HUDEP-2 (cell line): ENCODE measurements around the gene RNF213.

Experiments
- DNase-seq, 76 experiments: peaks; one replicate each; lab custom pipeline; 2025; ENCODE audit not compliant: unreplicated experiment in 76 of 76; lab: John Stamatoyannopoulos, UW

The RNF213 gene

GRCh38 chr17:80425835-80426426 lies 165.3 kb downstream of the RNF213 start:
- no peak for DNase-seq

DNA sequence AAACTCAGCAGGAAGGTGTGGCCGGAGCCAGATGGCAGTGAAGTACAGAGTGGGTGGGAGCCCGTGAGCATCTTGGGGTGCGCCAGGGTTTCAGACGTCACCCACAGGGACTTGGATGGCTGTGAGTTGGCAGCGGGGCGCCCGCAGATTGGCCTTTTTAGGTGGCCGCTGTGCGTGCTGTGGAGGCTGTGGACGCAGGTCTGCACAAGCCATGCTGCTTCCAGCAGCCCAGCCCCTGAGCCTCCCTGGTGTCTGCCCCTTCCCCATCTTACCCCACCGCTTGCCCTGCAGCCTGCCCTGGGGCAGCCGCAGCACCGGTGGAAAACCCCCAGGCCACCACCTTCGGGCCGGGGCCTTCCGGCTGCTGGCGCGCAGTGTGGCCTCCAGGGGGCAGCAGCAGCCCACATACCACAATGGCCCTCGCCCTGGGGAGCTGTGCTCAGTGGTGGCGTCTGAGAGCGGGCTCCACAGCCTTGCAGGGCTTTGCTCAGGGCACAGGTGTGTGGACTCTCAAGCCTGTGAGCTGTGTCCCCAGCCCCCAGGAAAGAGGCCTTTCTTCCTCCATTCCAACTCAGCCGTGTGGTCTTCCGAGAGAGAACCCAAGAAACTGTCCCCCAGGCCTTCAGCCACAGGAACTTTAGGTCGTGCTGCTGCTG lies 166.1 kb downstream of the RNF213 start:
- DNase-seq, result peak in 64 of 76 experiments; percentile 6 to 81 (median 51)

DNA sequence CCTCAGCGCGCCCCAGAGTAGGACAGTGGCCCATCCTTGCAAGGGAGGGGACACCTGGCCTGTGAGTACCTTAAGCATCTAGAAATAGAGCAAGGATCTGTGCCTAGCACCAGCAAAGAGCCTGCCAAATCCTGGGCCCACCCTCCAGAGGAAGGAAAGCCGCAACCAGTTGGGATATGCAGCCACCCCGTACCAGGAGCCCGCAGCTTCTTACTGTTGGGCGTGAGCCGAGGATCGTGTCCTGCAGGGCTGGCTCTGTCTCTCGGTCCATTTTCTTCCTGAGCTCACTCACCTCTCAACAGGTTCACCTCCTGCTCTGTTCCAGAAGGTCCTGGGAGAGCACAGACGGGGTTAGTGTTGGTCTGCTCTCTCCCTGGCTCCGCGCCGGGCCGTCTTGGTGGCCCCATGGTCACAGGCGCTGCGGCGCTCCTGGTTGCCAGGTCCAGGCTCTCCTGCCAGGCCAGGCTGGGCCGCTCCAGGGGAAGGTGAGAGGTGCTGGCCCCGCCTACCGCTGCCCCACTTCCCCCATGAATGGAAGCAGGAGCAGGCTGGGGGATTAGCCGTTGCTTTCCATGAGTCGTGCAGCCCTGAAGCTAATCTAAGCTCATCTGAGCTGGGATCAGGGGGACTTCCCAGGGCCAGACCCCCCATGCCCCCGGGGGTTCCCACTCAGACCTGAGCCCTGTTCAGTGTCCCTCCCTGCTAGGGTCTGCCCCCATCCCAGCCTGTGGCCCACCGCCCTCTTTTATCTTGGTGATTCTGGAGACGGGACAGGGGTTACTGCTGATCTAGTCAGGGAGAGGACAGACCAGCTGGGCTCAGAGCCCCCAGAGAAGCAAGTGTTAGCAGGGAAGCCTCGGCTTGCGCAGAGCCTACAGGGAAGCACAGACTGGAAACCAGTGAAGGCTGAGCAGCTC lies 167.0 kb downstream of the RNF213 start:
- no peak for DNase-seq

DNA sequence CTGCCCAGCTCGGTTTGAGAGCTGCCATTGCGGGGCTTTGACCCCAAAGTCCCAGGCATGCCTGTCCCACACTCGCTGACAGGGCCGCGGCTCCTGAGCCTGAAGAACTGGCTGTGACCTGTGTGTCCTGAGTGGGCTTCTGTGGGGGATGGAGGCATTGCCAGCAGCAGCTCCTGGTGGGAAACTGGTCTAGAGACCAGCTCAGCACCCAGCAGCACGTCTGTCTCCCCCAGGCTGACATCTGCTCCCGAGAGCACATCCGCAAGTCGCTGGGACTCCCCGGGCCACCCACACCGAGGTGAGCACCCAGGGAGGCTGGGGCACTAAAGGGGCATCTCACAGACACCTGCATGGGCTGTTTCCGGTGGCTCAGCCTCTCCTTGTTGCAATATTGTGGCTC lies 167.7 kb downstream of the RNF213 start:
- DNase-seq, result no peak

DNA sequence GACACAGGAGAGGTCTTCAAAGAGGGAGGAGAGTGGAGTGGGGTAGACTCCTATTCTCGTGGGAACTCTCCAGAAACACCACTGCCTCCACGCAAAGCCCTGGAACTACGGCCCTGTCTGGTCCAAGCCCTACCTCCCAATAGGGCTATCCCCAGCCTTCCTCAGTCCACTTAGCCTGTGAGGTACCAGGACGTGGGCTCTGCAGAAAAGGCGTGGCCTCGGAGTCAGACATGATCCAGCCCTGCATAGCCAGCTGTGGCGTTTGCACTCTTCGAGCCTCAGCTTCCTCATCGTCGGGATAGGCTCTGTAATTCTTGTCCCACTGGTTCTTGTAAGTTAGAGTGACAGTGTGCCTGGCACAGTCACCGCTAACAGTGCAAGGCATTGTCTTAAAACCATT lies 168.1 kb downstream of the RNF213 start:
- no peak for DNase-seq

- no peak for DNase-seq
These were observed 169.0 kb downstream of the RNF213 start for GRCh38 chr17:80429356-80430275.

DNA sequence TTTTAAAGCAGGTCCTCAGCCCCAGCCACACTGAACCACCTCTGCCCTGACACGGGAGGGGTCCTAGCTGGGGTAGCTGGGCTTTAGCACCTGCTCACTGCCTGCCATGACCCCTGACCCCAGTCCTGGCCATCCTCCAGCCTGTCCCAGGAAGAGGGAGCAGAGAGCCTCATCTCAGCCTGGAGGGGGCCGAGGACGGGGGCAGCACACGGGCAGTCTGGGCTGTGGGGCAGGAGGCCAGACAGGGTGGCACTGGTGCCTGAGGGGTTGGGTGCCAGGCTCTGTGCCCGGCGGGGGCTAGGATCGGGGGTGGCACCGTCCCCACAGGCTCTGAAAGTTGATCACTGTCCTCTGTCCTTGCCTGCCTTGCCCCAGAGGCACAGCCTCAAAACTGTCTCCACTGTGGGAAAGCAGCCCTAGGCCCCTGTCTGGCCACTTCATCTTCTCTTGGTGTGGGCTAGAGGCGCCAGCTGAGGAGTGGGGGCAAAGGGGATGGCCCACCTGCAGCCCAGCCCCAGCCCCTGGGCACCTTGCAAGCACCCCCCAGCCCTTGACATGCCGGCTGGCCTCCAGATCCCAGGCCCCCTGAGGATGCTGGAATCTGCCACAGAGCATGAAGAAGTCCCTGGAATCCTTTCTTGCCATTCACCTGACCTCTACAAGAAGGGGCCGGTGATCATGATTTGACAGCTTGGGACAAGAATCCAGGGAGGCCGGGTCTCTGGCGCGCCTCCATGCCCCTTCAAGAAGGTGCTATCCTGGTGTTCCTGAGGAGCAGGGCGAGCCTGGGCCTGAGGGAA lies 170.0 kb downstream of the RNF213 start:
- DNase-seq, result no peak

DNA sequence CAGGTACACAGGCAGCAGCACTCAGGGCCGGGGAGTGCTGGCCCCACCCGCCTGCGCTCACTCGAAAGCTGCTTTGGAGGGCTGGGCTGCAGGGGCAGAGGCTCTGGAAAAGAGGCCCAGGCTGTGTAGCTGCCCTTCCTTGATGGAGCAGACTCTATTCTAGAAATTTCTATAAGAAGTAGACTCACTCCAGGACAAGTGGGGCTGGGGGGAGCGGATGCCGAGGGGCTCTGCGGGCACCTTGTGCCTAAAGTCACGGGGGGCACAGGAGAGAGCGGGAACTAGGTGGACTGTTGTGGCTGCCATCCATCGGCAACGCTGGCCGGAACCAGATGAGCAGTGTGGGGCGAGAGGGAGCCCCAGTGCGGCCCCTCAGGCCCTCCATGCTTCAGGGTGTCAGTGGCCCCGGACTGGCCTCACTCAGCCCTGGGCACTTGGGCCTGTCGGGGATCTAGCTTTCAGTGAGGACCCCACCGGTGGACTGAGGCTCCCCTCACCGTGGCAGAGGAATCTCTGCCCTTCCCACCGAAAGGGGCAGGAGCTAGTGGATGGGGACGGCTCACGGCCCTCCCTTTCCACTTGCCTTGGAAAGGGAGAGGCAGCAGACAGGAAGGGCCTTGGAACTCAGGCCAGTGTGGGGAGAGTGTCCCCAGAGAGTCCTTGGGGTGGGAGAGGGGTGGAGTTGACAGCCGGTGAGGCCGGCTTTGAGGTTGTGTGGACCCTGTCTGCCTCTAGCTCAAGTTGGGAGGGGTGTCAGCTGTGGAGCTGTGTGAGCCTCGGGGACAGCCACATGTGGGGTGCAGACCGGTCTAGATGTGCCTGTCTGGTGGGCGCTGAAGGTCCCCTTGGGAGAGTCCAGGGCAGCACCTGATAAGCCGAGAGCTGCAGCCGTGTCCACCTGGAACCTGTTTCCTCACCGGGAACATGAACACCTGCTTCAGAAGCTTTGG lies 170.9 kb downstream of the RNF213 start:
- no peak for DNase-seq

DNA sequence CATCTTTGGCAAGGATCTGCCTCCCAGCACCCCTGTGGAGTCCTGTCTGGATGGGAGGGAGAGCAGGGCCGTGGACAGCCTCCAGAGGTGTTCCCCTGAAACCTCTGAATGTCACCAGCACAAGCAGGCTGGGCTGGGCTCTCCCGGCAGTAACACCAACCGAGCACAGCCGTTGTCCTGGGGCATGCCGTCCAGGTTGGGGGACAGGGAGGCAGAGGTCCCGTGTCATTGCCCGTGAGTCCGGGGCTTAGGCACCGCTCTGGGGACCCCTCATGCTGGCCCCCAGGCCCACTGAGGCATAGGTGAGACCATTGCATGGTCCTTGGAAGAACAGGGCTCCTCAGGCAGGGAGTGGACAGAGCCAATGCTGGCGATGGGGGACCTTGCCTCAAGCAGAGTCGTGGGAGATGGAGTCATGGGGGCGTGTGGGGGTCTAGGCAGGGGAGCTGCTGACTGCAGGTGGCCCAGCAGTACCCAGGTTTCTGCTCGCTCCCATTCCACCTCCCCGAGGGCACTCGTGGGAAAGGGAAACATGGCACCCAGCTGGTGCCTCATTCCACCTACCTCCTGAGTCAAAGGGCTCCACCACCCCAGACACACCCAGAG lies 171.8 kb downstream of the RNF213 start:
- DNase-seq, result no peak

GRCh38 chr17:80432961-80433550 lies 172.4 kb downstream of the RNF213 start:
- DNase-seq, result no peak

DNA sequence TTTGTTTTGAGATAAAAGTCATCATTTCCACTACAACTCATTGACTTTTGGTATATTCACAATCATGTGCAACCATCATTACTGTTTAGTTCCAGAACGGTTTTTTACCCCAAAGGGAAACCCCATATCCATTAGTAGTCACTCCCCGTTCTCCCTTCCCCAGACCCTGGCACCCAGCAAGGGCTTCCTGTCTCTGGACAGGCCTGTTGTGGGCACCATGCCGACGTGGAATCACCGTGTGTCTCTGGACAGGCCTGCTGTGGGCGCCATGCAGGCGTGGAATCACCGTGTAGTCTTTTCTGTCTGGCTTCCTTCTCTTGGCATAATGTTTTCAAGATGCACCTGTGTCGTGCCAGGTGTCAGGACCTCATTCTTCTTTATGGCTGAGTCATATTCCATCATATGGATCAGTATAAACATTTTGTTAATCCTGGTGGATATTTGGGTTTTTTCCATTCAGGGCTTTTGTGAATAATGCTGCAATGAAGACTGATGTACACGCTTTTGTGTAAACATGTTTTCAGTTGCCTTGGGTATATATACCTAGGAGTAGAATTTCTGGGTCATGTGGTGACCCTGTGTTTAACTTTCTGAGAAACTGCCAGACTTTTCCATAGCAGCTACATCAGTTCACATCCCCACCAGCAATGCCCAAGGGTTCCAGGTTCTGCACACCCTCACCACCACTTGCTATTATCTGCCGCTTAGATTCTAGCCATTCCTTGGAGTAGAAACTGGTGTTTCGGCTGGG lies 173.4 kb downstream of the RNF213 start:
- no peak for DNase-seq

DNA sequence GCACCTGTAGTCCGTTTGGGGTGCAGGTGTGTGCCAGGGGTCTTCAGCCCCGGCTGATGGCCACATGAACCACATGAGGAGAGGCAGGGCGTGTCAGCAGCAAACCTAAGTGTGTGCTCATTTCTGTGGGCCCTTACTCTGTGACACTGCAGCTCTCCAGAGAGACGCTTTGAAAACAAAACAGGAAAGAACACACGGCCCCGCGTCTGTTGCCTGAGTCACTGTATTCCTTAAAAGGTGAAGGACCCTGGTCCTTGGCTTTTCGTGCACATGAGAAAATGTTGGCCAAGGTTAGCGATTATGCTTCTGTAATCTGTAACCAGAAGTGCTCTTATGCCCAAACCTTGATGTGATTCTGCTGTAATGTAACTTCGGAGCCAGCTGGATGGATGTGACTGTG lies 176.9 kb downstream of the RNF213 start:
- no peak for DNase-seq

GRCh38 chr17:80438806-80439205 lies 178.2 kb downstream of the RNF213 start:
- no peak for DNase-seq

- DNase-seq, result no peak
These were observed 178.8 kb downstream of the RNF213 start for GRCh38 chr17:80439499-80439898.

- peak in 50 of 76 experiments; percentile 3 to 72 (median 35) for DNase-seq
These were observed 180.5 kb downstream of the RNF213 start for GRCh38 chr17:80441133-80441578.

DNA sequence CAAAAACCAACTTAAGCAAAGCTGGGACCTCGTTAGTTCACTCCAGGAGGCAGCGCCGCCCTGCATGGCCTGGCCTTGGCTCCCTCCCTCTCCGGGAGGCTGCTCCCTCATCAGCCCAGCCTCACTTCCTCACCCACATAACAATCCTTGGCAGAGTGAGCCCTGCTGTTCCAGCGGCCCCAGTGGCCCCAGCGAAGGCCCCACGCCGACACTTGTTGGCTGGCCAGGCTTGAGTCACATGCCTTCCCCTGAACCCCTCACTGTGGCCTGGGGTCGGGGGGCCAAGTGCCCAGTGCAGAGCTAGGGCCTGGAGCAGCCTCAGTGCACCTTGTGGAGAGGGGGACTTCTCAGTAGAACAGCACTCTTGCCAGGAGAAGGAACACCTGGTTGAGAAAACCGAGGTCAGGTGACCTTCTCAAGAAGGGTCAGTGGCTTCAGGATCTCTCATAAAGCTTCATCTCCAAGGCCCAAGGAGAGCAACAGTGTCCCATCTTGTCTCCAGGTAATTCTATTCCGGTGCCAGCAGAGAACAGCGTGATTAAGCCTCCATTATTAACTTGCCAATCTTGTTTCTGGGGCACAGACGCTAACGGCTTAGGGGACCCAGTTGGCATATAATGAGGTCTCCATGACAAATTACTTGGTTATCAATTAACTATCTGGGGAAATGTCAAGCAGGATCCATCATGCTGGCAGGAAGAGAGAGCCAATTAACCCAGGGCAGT lies 181.1 kb downstream of the RNF213 start:
- no peak for DNase-seq

GRCh38 chr17:80442323-80442659 lies 181.6 kb downstream of the RNF213 start:
- DNase-seq, result no peak
